Esophagus mucosa (tissue), 1 donor: Measurements from ENCODE around the gene PEMT. TPM values are rescaled to one million over a fixed set of nuclear protein-coding genes. Genes with fewer than 3 reads are reported as not detected.
"Not testable (repeated sequence)": the region's sequence is repeated elsewhere in the genome, so short reads cannot be mapped to it uniquely, and the experiment has no call there.

Experiments
- ATAC-seq: fragments of 200-7000 bp; cut with Tn5 transposase; one replicate; pipeline ENCODE4 v1.9.1; 2020
- total RNA-seq: library from RNA; stranded (reverse); gene quantifications from one replicate; pipeline ENCODE4 v1.2.4, GENCODE V29; 2023
- donor health status: DM: yes; HTN: yes; CAD: no.

Gene PEMT
- total RNA-seq, 1 donor from 2014 or later = 29.5 TPM

DNA sequence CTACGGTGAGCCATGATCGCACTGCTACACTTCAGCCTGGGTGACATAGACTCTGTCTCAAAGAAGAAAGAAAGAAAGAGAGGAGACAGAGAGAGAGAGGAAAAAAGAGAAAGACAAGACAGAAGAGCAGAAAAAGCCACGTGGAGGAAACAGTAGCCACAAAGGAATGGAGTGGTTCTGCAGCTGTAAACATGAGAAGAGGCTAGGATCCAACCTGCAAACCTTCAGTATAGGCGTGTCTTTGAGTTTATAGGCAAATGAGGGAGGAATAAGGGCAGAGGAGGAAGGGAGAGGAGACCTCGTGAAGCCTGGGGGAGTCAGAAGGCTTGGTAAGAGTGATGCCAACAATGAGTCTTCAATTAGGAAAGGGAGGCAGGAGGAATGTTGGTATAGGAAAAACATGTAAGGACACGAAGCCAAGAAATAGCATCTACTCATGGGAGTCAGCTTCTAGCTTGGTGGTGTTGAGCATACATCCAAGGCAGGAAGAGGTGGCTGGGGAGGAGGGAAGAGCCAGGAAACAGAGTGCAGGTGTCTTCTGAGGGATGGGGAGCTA is 110.8 kb downstream of the PEMT start:
- no peak for ATAC-seq

DNA sequence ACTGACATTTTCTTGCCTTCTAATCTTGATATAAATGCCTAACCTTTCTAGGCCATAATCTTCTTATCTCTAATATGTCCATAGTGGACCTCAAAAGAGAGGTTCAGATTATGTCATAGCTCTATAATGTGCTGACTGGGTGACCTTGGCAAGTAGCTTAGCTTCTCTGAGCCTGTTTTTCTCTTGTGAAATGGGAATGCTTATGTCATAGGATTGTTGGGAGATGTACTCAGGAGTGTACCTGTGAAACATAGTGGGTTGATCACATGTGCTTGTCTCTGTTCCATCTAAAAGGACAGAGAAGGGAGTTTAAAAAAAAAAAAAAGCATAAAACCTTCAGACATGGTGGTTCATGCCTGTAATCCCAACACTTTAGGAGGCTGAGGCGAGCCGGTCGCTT is 112.3 kb downstream of the PEMT start:
- ATAC-seq = no peak

DNA sequence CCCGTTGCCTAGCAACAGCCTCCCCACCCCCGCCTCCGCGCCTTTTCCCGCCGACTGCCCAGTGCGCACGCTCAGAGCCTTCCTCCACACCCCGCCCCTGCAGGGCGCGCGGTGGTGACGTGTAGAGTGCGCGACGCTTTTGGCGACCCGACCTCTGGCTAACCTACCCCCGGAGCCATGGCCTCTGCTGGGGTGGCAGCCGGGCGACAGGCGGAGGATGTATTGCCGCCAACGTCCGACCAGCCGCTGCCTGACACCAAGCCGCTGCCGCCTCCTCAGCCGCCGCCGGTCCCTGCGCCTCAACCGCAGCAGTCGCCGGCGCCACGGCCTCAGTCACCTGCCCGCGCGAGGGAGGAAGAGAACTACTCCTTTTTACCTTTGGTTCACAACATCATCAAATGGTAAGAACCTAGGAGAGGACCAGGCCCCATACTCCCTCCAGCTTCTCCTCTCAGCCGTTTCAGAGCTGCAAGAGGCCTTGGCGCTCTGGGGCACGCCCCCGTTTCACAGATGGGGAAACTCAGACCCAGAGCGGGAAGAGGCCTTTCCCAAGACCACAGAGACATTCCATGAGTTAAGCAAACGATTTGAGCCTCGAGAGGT is 114.5 kb downstream of the PEMT start, which contains the start of gene MED9:
MED9 (plus strand) TSS at position 136 of the 603 bp plus-strand sequence; CDS start at position 178, 42 bp downstream.
- ATAC-seq = peak; percentile 99

DNA sequence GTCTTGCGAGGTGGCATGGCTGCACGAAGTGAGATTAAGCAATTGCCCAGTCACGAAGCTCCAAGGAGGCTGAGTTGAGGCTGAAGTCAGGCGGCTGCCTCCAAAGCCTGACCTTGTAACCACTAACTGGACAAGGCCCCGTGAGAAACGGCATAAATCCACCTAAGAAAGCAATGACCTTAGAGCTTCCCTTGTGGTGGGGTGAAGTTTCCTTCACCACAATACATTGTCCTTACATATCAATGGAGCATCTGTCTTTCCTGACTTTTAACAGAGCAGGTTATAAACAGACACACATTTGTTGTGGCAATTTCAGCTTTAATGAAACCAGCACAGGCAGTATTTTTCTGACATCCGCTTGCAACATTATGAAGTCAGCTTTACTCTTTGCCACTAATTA is 117.2 kb downstream of the PEMT start:
- no peak for ATAC-seq

DNA sequence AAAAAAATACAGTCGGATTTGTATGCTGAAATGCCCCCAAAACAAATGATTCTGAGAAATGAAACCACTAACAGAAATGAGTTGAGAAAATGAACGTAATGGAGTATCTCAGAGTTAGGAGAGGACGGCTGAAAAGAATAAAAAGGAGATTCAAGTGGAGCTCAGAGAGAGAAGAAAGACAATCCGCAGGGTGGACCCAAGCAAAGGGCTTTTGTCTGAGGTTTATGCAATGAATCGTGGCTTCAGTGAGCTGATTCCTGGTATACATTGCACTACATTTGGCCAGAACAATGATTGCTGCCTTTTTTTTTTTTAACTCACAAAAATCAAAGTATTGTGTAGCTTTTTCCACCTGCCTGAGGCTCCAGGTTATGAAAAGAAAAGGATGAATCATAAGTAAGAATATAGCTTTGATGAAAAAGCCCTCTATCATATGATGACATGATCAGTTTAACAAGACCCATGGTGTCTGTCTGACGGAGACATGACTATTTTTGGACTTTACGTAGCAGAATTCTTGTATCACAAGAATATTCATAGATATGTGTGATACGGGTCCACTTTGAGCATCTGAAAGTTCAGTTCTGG is 119.1 kb downstream of the PEMT start:
- no peak for ATAC-seq

DNA sequence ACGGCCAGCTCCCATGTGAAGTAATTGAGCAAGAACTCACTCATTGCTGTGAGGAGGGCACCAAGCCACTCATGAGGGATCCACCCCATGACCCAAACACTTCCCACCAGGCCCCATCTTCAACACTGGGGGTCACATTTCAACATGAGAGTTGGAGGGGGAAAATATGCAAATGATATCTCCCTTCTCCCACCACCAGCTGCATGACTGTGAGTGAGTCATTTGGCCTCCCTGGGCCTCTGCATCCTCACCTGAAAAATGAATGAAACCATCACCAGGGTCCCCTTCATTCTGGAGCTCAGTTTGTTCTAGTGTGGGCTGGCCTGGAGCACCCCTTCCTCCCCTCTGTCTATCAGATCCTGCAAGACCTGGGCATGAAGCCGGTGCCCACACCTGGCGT is 121.5 kb downstream of the PEMT start:
- ATAC-seq = no peak

DNA sequence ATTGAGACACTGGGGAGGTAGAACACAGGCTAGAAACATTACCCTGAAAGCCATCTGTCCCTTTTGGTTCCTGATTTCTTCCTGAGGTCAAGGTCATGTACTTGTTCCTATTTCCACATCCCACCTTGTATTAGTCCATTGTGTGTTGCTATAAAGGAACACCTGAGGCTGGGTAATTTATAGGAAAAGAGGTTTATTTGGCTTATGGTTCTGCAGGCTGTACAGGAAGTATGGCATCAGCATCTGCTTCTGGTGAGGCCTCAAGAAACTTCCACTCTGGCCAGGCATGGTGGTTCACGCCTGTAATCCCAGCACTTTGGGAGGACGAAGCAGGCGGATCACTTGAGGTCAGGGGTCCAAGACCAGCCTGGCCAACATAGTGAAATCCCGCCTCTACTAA is 122.2 kb downstream of the PEMT start:
- no peak for ATAC-seq

DNA sequence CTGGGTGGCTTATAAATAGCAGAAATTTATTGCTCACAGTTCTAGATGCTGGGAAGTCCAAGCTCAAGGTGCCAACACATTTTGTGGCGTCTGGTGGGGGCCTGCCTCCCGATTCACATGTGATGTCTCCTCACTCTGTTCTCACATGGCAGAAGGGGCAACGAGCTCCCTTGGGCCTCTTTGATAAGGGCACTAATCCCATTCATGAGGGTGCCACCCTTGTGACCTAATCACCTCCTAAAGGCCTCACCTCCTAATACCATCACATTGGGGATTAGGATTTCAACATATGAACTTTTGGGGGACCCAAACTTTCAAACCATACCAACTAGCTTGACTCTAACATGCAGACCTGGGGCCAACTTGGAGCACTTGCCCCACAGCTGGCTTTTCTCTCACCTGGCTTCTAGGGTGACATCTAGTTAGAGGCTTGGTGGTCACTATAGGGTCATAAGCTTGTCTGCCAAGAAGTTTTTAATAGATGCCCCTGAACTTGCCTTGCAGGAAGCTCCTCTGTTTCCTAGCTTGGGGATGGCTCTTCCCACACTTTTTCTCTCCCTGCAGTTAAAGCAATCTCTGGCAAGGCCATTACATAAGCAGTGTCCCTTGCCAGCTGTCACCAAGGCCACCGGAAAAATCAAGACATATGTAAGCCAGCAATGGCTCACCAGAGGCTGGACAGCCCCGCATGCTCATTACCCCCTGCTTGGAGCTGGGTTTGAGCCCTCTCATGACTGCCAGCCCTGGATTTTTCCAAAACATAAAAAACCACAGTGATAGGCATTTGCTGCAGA is 123.1 kb downstream of the PEMT start:
- ATAC-seq = no peak

DNA sequence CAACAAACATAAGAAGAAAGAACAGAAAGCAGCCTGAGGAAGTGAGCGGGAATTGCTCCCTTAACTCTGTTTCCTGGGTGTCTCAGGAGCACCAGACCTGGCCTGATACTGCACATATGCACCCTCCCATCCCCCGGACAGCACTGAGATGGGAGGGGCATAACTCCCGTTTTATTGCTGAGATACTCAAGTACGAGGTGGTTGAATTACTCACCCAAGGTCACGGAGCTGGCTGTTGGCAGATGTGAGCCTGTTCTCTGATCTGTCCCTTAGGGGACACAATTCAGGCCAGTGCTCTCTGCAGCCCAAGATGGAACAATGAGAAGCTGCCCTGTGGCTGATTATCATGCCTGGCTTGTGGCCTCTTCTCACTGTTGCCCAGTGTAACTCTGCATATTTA is 123.8 kb downstream of the PEMT start:
- peak; percentile 10 for ATAC-seq

DNA sequence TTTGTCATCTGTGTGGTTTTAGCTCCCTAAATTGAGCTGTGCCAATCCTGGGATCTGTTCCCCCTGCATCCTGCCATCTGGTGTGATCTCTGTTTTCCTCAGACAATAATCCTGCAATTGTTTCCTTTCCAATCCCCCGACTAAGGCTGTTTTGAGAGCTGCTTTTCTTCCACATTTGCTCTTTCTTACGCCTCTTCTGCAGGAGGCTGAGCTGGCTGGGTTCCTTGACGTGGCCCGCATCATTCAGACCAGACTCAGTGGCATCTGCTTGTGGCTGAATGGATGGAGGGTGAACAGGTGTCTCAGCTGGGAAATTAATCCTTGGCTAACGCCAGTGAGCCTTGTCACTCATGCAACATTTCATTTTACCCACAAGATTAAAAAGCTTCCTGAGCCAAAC is 124.5 kb downstream of the PEMT start:
- no peak for ATAC-seq

DNA sequence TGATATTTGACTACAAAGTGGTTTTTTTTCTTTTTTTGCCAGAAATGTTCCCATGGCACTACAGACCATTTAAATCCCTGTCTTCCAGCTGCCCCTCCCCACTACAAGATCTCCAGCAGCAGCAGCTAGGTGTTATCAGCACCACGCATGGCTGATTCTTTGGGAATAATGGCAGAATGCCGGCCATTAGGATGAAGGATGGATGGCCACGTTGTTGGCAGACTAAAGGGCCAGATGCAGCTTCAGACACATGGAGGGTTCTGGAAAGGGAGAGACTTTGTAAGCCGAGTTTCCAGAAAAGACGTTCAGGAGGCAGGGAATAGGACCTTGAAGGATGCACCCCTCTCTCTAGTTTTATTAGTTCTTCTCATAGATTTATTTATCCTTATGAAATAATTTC is 125.0 kb downstream of the PEMT start:
- ATAC-seq = no peak

DNA sequence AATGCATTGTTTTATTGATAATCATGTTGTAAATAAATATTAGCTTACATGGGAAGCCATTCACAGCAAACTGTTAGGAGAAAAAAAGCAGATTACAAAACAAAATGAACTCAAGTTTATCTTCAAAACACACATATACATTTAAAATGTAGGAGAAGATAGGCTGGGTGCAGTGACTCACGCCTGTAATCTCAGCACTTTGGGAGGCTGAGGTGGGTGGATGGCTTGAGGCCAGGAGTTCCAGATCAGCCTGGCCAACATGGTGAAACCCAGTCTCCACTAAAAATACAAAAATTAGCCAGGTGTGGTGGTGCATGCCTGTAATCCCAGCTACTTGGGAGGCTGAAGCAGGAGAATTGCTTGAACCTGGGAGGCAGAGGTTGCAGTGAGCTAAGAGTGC is 125.6 kb downstream of the PEMT start:
- not testable (repeated sequence) for ATAC-seq

DNA sequence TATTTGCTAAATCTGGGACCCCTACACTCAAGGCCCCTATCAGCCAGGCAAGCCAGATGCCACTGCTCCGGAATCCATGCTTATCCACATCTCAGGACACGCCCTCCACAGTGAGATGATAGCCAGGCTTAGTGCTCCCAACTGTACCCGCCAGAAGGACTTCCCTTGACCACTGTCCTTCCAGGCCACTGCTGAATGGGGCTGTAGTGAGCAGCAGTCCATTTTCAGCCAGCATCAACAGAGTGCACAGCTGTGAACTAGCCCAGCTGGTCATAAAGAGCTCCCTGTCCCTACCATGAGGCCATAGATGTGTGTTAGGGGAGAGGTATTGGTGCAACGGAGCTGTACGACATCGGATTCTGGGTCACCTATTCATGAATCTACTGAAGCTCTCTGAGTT is 127.7 kb downstream of the PEMT start:
- ATAC-seq = no peak

DNA sequence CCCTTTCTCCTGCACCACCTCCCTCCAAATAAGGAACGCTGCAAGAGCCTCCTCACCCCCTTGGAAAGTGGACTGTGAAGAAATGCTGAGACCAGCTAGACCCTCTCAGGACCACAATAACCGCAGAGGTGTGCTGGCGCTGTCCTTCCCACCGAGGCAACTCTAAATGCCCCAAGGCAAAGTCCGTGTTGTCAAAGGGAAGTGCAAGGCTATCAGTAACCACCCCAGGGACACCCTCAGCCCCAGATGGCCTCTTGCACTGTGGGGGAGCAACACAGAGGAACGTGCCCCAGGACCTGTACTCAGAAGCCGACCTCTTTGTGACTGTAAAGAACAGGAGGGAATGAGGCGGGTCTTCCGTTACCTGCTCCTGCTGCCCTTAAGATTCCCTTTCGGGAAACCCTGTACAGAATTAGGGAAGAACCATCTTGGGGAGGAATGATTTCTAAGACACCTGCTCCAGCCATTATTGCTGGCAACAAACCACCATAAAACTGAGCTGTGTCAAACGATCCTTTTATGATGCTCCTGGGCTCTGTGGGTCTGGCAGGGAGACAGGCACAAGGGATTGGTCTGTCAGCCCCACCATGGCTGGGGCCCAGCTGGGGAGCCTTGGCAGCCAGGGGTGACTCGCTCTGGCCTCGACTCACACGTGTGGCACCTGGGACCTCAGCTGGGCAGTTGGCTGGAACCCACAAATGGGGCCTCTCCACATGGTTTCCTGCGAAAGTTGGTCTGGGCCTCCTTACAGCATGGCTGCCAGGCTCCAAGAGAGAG is 129.3 kb downstream of the PEMT start:
- ATAC-seq = no peak

DNA sequence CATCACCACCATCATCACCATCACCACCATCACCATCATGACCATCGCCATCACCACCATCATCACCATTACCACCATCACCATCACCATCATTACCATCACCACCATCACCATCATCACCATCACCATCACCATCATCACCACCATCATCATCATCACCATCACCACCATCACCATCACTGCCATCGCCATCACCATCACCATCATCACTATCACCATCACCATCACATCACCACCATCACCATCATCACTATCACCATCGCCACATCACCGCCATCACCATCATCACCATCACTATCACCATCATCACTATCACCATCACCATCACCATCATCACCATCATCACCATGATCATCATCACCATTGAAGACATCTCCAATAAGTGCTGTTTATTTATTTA is 131.5 kb downstream of the PEMT start:
- no peak for ATAC-seq

DNA sequence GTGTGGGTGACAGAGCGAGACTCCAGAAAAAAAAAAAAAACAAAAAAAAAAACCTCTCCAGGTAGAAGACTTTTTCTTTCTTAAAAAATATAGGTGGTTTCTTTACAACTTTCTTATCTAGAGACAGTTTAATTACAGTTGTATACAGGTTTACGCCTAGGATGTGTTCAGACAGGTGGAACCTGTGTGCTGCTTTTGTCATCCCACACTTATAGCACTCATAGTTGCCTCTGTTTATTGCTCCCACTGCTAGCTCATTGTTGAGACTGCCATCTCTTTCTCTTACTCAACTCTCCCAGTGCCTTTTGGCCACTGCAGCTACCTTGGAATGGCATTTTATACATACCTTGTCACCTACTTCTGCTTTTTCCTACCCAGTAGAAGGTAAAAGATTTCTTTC is 133.8 kb downstream of the PEMT start:
- ATAC-seq = no peak

DNA sequence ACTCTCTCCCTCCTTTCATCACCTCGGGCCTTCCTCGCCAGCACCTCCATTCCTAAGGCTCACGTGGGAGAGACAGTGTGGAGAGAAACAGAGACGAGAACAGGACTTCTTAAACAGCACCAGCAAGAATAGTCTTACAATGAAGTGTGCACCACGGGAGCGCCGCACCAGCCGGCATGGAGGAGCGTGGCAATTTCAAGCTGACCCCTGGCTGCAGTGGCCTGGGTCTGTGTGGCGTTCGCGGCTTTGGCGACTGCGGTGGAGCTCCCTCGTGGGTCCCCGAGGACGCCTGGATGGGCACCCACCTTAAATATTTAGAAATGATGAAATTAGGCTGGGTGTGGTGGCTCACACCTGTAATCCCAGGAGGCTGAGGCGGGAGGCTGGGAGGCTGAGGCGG is 135.3 kb downstream of the PEMT start:
- ATAC-seq = no peak

Other genes starting within 250 kb of the PEMT start
- 6.5 TPM for gene MED9, start 114.7 kb downstream of the PEMT start, total RNA-seq
- gene RASD1, start 95.3 kb downstream of the PEMT start, total RNA-seq = 0.60 TPM
- 20.4 TPM for gene RAI1, start 89.8 kb upstream of the PEMT start, total RNA-seq
- gene SREBF1, start 245.3 kb upstream of the PEMT start, total RNA-seq = 142 TPM